Fibroblast of the aortic adventitia (primary cell): Measurements from ENCODE around the gene USP8. TPM values are rescaled to one million over a fixed set of nuclear protein-coding genes. Genes with fewer than 3 reads are reported as not detected.
"Not testable (repeated sequence)": the region's sequence is repeated elsewhere in the genome, so short reads cannot be mapped to it uniquely, and the experiment has no call there.

Experiments
- DNase-seq: peaks from one replicate; pipeline ENCODE4 v3.0.0-alpha.2; 2010; ENCODE audit warnings: low read depth
- H3K4me3 ChIP-seq: 2 replicates; pipeline ENCODE4 v1.5.1; 2011; ENCODE audit warnings: low read depth, mild to moderate bottlenecking, control low read depth, low read length, moderate library complexity
- CTCF ChIP-seq: IDR thresholded peaks from 2 replicates; pipeline ENCODE4 v1.5.1; 2011; ENCODE audit warnings: mild to moderate bottlenecking, low read length, control low read depth, inconsistent platforms; ENCODE audit not compliant: insufficient read depth
- total RNA-seq: library from RNA; depleted of rRNA; stranded (reverse); fragments of >200 nt; gene quantifications from 2 replicates; pipeline ENCODE4 v1.2.3, GENCODE V29; 2012; ENCODE audit warnings: low replicate concordance

USP8 gene
- total RNA-seq, 1 donor = 58.1 TPM

- DNase-seq = no peak
- no peak overlapping the region for H3K4me3 ChIP-seq
- no peak for TF ChIP-seq CTCF
Measured at GRCh38 chr15:50484781-50485180, 60.6 kb downstream of the USP8 start.

GRCh38 chr15:50485389-50485788, 61.2 kb downstream of the USP8 start:
- TF ChIP-seq CTCF = no peak
- DNase-seq = no peak

GRCh38 chr15:50487287-50487686, 63.1 kb downstream of the USP8 start:
- TF ChIP-seq CTCF = no peak
- H3K4me3 ChIP-seq = no peak overlapping the region
- DNase-seq = no peak

More at GRCh38 chr15:50485389-50485788, 61.2 kb downstream of the USP8 start:
- H3K4me3 ChIP-seq = no peak overlapping the region

- no peak overlapping the region for H3K4me3 ChIP-seq
- no peak for TF ChIP-seq CTCF
- no peak for DNase-seq
Measured at GRCh38 chr15:50493625-50494024, 69.4 kb downstream of the USP8 start.

GRCh38 chr15:50494547-50494946, 70.3 kb downstream of the USP8 start:
- DNase-seq, H3K4me3 ChIP-seq: not testable (repeated sequence)

GRCh38 chr15:50496692-50497091, 72.5 kb downstream of the USP8 start:
- no peak overlapping the region for H3K4me3 ChIP-seq
- TF ChIP-seq CTCF = no peak
- no peak for DNase-seq

- DNase-seq = no peak
- TF ChIP-seq CTCF = no peak
Measured at GRCh38 chr15:50500352-50500751, 76.1 kb downstream of the USP8 start.

GRCh38 chr15:50501815-50502214, 77.6 kb downstream of the USP8 start:
- TF ChIP-seq CTCF = no peak
- no peak for DNase-seq

More at GRCh38 chr15:50500352-50500751, 76.1 kb downstream of the USP8 start:
- no peak overlapping the region for H3K4me3 ChIP-seq

More at GRCh38 chr15:50501815-50502214, 77.6 kb downstream of the USP8 start:
- H3K4me3 ChIP-seq = no peak overlapping the region
